Fibroblast of pulmonary artery (primary cell): ENCODE data around the gene CTIF.

Source experiments
- DNase-seq: peaks from one replicate; pipeline ENCODE4 v3.0.0-alpha.2; 2010; ENCODE audit warnings: low read depth
- H3K4me3 ChIP-seq: replicated peaks from 2 replicates; pipeline ENCODE4 v1.5.1; 2011; ENCODE audit warnings: low read depth, mild to moderate bottlenecking, control low read depth, low read length, moderate library complexity
- TF ChIP-seq, protein P1 (sequence below): IDR thresholded peaks from 2 replicates; pipeline ENCODE4 v1.5.1; 2011; ENCODE audit warnings: mild to moderate bottlenecking, control low read depth, low read length, inconsistent platforms; ENCODE audit errors: missing control alignments

CTIF gene

DNA sequence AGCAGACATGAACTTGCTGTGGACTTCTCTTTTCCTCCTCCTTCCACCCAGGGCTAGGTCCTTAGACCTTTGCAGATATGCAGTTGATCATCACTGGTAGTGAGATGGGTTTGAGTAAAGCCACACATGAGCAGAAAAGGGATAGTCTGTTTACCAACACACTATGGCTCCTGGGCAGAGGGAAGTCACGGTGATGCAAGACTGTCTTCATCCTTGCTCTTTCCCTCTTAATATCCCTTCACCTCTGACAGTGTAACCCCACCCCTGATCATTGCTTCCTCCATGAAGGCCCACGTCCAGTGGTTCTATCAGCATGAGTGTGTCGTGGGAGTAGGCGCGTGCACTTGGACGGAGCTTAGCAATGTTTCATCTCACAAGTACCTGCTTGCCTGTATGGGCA is 223.2 kb downstream of the CTIF start:
- DNase-seq: no peak
- no peak overlapping the region for H3K4me3 ChIP-seq
- TF ChIP-seq, protein P1, sequence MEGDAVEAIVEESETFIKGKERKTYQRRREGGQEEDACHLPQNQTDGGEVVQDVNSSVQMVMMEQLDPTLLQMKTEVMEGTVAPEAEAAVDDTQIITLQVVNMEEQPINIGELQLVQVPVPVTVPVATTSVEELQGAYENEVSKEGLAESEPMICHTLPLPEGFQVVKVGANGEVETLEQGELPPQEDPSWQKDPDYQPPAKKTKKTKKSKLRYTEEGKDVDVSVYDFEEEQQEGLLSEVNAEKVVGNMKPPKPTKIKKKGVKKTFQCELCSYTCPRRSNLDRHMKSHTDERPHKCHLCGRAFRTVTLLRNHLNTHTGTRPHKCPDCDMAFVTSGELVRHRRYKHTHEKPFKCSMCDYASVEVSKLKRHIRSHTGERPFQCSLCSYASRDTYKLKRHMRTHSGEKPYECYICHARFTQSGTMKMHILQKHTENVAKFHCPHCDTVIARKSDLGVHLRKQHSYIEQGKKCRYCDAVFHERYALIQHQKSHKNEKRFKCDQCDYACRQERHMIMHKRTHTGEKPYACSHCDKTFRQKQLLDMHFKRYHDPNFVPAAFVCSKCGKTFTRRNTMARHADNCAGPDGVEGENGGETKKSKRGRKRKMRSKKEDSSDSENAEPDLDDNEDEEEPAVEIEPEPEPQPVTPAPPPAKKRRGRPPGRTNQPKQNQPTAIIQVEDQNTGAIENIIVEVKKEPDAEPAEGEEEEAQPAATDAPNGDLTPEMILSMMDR: no peak

GRCh38 chr18:48762836-48763718 is 224.2 kb downstream of the CTIF start:
- TF ChIP-seq, protein P1: no peak
- no peak for DNase-seq
- H3K4me3 ChIP-seq: no peak overlapping the region

DNA sequence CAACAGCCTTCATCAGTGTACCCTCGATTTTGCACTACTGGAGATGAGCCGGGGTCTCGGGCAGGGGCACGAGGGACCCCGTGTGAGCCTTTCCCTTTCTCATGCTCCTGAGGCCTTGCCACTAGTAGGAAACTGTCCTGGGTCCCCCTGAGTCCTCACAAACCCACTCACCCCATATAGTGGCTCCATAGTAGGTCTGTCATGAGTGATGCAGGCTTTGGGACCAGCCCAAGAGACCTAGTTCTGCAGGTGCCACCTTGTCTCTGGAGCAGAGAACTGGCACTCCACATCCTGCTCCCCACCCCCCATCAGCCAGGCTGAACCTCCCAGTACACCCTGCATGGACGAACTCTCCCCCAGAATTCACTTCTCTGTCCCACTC is 224.9 kb downstream of the CTIF start:
- DNase-seq: no peak
- H3K4me3 ChIP-seq: no peak overlapping the region
- TF ChIP-seq, protein P1: no peak

GRCh38 chr18:48765053-48765452 is 226.2 kb downstream of the CTIF start:
- DNase-seq: no peak
- TF ChIP-seq, protein P1: no peak

DNA sequence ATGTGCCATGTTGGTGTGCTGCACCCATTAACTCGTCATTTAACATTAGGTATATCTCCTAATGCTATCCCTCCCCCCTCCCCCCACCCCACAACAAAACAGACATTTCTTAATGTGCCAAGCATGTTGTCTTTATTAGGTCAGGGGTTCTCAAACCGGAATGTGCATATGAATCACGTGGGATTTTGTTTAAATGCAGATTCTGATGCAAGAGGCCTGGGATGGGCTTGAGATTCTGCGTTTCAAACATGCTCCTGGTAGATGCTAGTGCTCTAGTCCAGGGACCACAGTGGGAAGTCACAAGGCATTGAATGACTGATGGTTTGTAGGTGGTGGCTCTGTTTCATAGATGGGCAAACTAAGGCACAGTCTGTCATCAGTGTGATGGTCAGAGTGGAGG is 227.2 kb downstream of the CTIF start:
- TF ChIP-seq, protein P1: no peak
- no peak overlapping the region for H3K4me3 ChIP-seq
- peak; percentile 42 for DNase-seq

More at GRCh38 chr18:48765053-48765452, 226.2 kb downstream of the CTIF start:
- H3K4me3 ChIP-seq: no peak overlapping the region

DNA sequence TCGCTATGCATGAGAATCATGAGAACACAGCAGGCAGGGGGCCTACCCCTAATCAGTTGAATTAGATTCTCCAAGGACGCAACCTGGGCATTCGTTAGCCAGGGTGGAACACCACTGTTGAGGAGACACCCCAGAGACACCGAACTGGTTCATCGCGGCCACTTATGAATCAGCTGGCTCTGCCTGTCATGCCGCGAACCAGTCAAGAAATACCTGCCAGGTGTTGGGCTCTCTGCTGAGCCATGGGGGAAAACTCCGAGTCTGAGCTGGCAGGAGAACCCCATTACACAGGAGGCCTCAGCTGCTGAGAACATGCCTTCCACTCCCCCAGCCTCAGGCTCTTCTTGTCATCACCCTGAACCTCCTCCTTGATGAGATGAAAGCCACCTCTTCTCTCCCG is 227.7 kb downstream of the CTIF start:
- TF ChIP-seq, protein P1: no peak
- H3K4me3 ChIP-seq: no peak overlapping the region
- DNase-seq: no peak
